Activated CD4-positive, alpha-beta memory T cell treated with anti-CD3 and anti-CD28 coated beads for 36 hours (primary cell): Measurements from ENCODE around the gene FBXL14. TPM values are rescaled to one million over a fixed set of nuclear protein-coding genes. Genes with fewer than 3 reads are reported as not detected.

Experiments used
- CTCF ChIA-PET: fragments of 350-600 bp; sonication (Branson Sonifier 250); formaldehyde crosslinking; loops from one replicate; lab custom pipeline; 2021; ENCODE audit warnings: antibody characterized with exemption, inconsistent platforms; lab: Charles Lee
- POLR2A ChIA-PET: fragments of 350-600 bp; sonication (Branson Sonifier 250); formaldehyde crosslinking; loops from one replicate; lab custom pipeline; 2021; ENCODE audit warnings: antibody characterized with exemption; lab: Charles Lee
- DNase-seq: peaks from one replicate; pipeline ENCODE4 v3.0.0-alpha.2; 2020
- H3K27ac Mint-ChIP-seq: one replicate; pipeline ENCODE4 v1.8.0; 2021; ENCODE audit warnings: mixed read lengths
- H3K27me3 Mint-ChIP-seq: one replicate; pipeline ENCODE4 v1.8.0; 2021; ENCODE audit warnings: mixed read lengths
- H3K36me3 Mint-ChIP-seq: one replicate; pipeline ENCODE4 v1.8.0; 2021; ENCODE audit warnings: mixed read lengths
- H3K4me1 Mint-ChIP-seq: one replicate; pipeline ENCODE4 v1.8.0; 2021; ENCODE audit warnings: low read depth, mixed read lengths
- H3K4me3 Mint-ChIP-seq: one replicate; pipeline ENCODE4 v1.8.0; 2021; ENCODE audit warnings: mild to moderate bottlenecking, mixed read lengths
- H3K9me3 Mint-ChIP-seq: one replicate; pipeline ENCODE4 v1.8.0; 2021; ENCODE audit warnings: mixed read lengths
- intact Hi-C: fragments of 100-400 bp; cut with micrococcal nuclease; formaldehyde crosslinking; loops from one replicate; pipeline ENCODE4 v1.15.1; 2023
- total RNA-seq, 2 experiments: library from RNA; stranded (reverse); gene quantifications; one replicate each; pipeline ENCODE4 v1.2.3, GENCODE V29; 2021

The FBXL14 gene
- total RNA-seq, 2 experiments from 2014 or later, result 13.5 to 14.4 TPM

GRCh38 chr12:1591034-1591433 lies 3.3 kb downstream of the FBXL14 start:
- Mint-ChIP-seq H3K4me1 (peaks cover 47% of the 10 kb centered on the region), H3K27ac (peak overlapping the region; percentile 52), H3K9me3 (no peaks in the 10 kb centered on the region), H3K4me3 (peak overlapping the region; percentile 68), H3K27me3 (no peaks in the 10 kb centered on the region), H3K36me3 (peaks cover 17% of the 10 kb centered on the region)
- ChIA-PET POLR2A (no interaction called here), CTCF (interaction anchor here (6.9 kb wide), 1 partner anchor 474 kb away, joined by 80 read pairs; no protein-coding TSS in a partner anchor)
- intact Hi-C loops, result loop anchor here (5.0 to 10.0 kb wide), 5 partner anchors 59 to 1026 kb away; partner anchors contain the start of genes ERC1 and WNK1
- peak; percentile 35 for DNase-seq

- H3K4me1 Mint-ChIP-seq, result peaks cover 46% of the 10 kb centered on the region
- POLR2A ChIA-PET, result interaction anchor here (0.6 kb wide), 1 partner anchor 462 kb away, joined by 3 read pairs; no protein-coding TSS in a partner anchor
- intact Hi-C loops, result loop anchor here (5.0 to 10.0 kb wide), 5 partner anchors 58 to 1026 kb away; partner anchors contain the start of genes ERC1 and WNK1
- peak overlapping the region; percentile 68 for H3K4me3 Mint-ChIP-seq
- CTCF ChIA-PET, result interaction anchor here (1.1 to 6.9 kb wide), 2 partner anchors 15 to 473 kb away, joined by 3 to 80 read pairs; no protein-coding TSS in a partner anchor
- no peaks in the 10 kb centered on the region for H3K27me3 Mint-ChIP-seq
- H3K9me3 Mint-ChIP-seq, result no peaks in the 10 kb centered on the region
- peak overlapping the region; percentile 52 for H3K27ac Mint-ChIP-seq
- H3K36me3 Mint-ChIP-seq, result peaks cover 17% of the 10 kb centered on the region
- DNase-seq, result no peak
Observed at GRCh38 chr12:1590221-1590979, 4.0 kb downstream of the FBXL14 start.

- Mint-ChIP-seq H3K4me3 (no peak overlapping the region), H3K27me3 (no peaks in the 10 kb centered on the region), H3K9me3 (no peaks in the 10 kb centered on the region), H3K36me3 (peaks cover 16% of the 10 kb centered on the region), H3K4me1 (peaks cover 41% of the 10 kb centered on the region), H3K27ac (peak overlapping the region; percentile 39)
- CTCF ChIA-PET, result interaction anchor here (0.8 to 6.9 kb wide), 4 partner anchors 8 to 471 kb away, joined by 3 to 80 read pairs (median 4); no protein-coding TSS in a partner anchor
- POLR2A ChIA-PET, result no interaction called here
- intact Hi-C loops, result no loop called here
- no peak for DNase-seq
Observed at GRCh38 chr12:1588575-1588947, 5.8 kb downstream of the FBXL14 start.

GRCh38 chr12:1587927-1588574 lies 6.3 kb downstream of the FBXL14 start:
- DNase-seq, result no peak
- no peaks in the 10 kb centered on the region for H3K9me3 Mint-ChIP-seq
- peaks cover 14% of the 10 kb centered on the region for H3K36me3 Mint-ChIP-seq
- H3K27me3 Mint-ChIP-seq, result no peaks in the 10 kb centered on the region
- peaks cover 46% of the 10 kb centered on the region for H3K4me1 Mint-ChIP-seq
- H3K4me3 Mint-ChIP-seq, result no peak overlapping the region
- POLR2A ChIA-PET, result no interaction called here
- CTCF ChIA-PET, result interaction anchor here (0.8 to 6.9 kb wide), 3 partner anchors 17 to 471 kb away, joined by 3 to 80 read pairs (median 5); no protein-coding TSS in a partner anchor
- H3K27ac Mint-ChIP-seq, result peak overlapping the region; percentile 39
- intact Hi-C loops, result no loop called here

GRCh38 chr12:1584326-1584725 lies 10.1 kb downstream of the FBXL14 start:
- no peak overlapping the region for H3K27ac Mint-ChIP-seq
- H3K4me3 Mint-ChIP-seq, result no peak overlapping the region
- H3K27me3 Mint-ChIP-seq, result no peaks in the 10 kb centered on the region
- peaks cover 21% of the 10 kb centered on the region for H3K4me1 Mint-ChIP-seq
- CTCF ChIA-PET, result interaction anchor here (0.6 to 9.4 kb wide), 26 partner anchors 9 to 1131 kb away, joined by 3 to 308 read pairs (median 6); partner anchors contain the start of genes FBXL14 and WNT5B
- POLR2A ChIA-PET, result no interaction called here
- intact Hi-C loops, result loop anchor here (5.0 kb wide), 1 partner anchor 67 kb away; no protein-coding TSS in a partner anchor
- H3K9me3 Mint-ChIP-seq, result no peaks in the 10 kb centered on the region
- no peak for DNase-seq
- no peaks in the 10 kb centered on the region for H3K36me3 Mint-ChIP-seq

- Mint-ChIP-seq H3K4me3 (no peak overlapping the region), H3K9me3 (no peaks in the 10 kb centered on the region), H3K27ac (no peak overlapping the region), H3K4me1 (peaks cover 17% of the 10 kb centered on the region), H3K27me3 (no peaks in the 10 kb centered on the region), H3K36me3 (no peaks in the 10 kb centered on the region)
- DNase-seq, result peak; percentile 75
- intact Hi-C loops, result loop anchor here (1.0 to 5.0 kb wide), 2 partner anchors 66 to 465 kb away; no protein-coding TSS in a partner anchor
- ChIA-PET POLR2A (interaction anchor here (0.6 to 1.3 kb wide), 2 partner anchors 10 to 343 kb away, joined by 3 to 5 read pairs; no protein-coding TSS in a partner anchor), CTCF (interaction anchor here (0.6 to 9.4 kb wide), 64 partner anchors 9 to 1130 kb away, joined by 3 to 308 read pairs (median 4); partner anchors contain the start of genes ERC1, FBXL14, RAD52 and WNT5B)
Observed at GRCh38 chr12:1583421-1584078, 10.8 kb downstream of the FBXL14 start.

GRCh38 chr12:1582709-1583050 lies 11.7 kb downstream of the FBXL14 start:
- no peak overlapping the region for H3K27ac Mint-ChIP-seq
- no peaks in the 10 kb centered on the region for H3K36me3 Mint-ChIP-seq
- H3K27me3 Mint-ChIP-seq, result no peaks in the 10 kb centered on the region
- no peak overlapping the region for H3K4me3 Mint-ChIP-seq
- no peaks in the 10 kb centered on the region for H3K9me3 Mint-ChIP-seq
- POLR2A ChIA-PET, result interaction anchor here (0.6 to 1.3 kb wide), 2 partner anchors 10 to 342 kb away, joined by 3 to 5 read pairs; no protein-coding TSS in a partner anchor
- CTCF ChIA-PET, result interaction anchor here (0.6 to 9.4 kb wide), 52 partner anchors 8 to 1013 kb away, joined by 3 to 308 read pairs (median 4); partner anchors contain the start of genes FBXL14 and WNT5B
- intact Hi-C loops, result loop anchor here (1.0 to 5.0 kb wide), 2 partner anchors 65 to 464 kb away; no protein-coding TSS in a partner anchor
- peaks cover 8% of the 10 kb centered on the region for H3K4me1 Mint-ChIP-seq
- DNase-seq, result no peak

- Mint-ChIP-seq H3K36me3 (no peaks in the 10 kb centered on the region), H3K27ac (no peak overlapping the region), H3K4me1 (peaks cover 6% of the 10 kb centered on the region), H3K9me3 (no peaks in the 10 kb centered on the region), H3K27me3 (no peaks in the 10 kb centered on the region), H3K4me3 (no peak overlapping the region)
- intact Hi-C loops, result loop anchor here (5.0 kb wide), 1 partner anchor 65 kb away; no protein-coding TSS in a partner anchor
- no peak for DNase-seq
- ChIA-PET CTCF (interaction anchor here (0.7 to 9.4 kb wide), 15 partner anchors 8 to 784 kb away, joined by 3 to 308 read pairs (median 8); partner anchors contain the start of genes FBXL14 and WNT5B), POLR2A (no interaction called here)
Observed at GRCh38 chr12:1581973-1582708, 12.2 kb downstream of the FBXL14 start.

- no peak for DNase-seq
- ChIA-PET POLR2A (no interaction called here), CTCF (interaction anchor here (0.8 to 9.4 kb wide), 3 partner anchors 9 to 463 kb away, joined by 3 to 308 read pairs (median 4); no protein-coding TSS in a partner anchor)
- intact Hi-C loops, result loop anchor here (5.0 kb wide), 1 partner anchor 63 kb away; no protein-coding TSS in a partner anchor
- no peaks in the 10 kb centered on the region for H3K36me3 Mint-ChIP-seq
- no peaks in the 10 kb centered on the region for H3K9me3 Mint-ChIP-seq
- no peaks in the 10 kb centered on the region for H3K27me3 Mint-ChIP-seq
- no peak overlapping the region for H3K27ac Mint-ChIP-seq
- H3K4me1 Mint-ChIP-seq, result peaks cover 6% of the 10 kb centered on the region
- no peak overlapping the region for H3K4me3 Mint-ChIP-seq
Observed at GRCh38 chr12:1580526-1580925, 13.9 kb downstream of the FBXL14 start.

- ChIA-PET CTCF (interaction anchor here (1.6 to 9.4 kb wide), 2 partner anchors 9 to 463 kb away, joined by 4 to 308 read pairs; no protein-coding TSS in a partner anchor), POLR2A (no interaction called here)
- H3K4me1 Mint-ChIP-seq, result peaks cover 6% of the 10 kb centered on the region
- no peak overlapping the region for H3K27ac Mint-ChIP-seq
- no peaks in the 10 kb centered on the region for H3K27me3 Mint-ChIP-seq
- H3K9me3 Mint-ChIP-seq, result no peaks in the 10 kb centered on the region
- no peak for DNase-seq
- no peaks in the 10 kb centered on the region for H3K36me3 Mint-ChIP-seq
- intact Hi-C loops, result loop anchor here (5.0 kb wide), 1 partner anchor 63 kb away; no protein-coding TSS in a partner anchor
- H3K4me3 Mint-ChIP-seq, result no peak overlapping the region
Observed at GRCh38 chr12:1579651-1580435, 14.5 kb downstream of the FBXL14 start.
